ENCODE data around the gene SLC6A6.

Gene SLC6A6

DNA sequence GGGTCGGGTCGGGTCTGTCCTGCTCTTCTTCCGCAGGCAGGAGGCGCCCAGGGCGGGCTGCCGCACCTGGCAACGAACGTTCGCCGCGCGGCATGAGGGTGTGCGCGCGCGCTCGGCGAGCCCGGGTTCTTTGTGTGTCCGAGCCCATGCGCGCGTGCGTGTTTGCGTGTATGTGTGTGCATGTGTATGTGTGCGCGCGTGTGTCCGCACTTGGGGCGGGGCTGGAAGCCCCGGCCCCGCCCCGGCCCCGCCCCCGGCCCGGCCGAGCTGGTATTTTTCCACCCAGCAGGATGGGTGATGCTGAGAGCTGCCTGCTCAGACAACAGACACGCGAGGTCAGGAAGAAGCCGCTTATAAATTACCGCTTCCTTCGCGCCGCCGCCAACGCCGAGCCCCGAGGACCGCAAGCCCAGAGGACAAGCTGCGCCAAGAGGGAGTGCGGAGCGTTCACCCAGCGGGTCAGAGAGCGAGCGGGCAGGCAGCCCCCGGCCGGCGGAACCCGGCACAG lies at the start of gene SLC6A6:
TSS of gene SLC6A6 (plus strand) at position 303 of the 508 bp plus-strand sequence. CDS start 41,029 bp downstream, outside the sequence.
- peak; percentile 89 for DNase-seq

DNA sequence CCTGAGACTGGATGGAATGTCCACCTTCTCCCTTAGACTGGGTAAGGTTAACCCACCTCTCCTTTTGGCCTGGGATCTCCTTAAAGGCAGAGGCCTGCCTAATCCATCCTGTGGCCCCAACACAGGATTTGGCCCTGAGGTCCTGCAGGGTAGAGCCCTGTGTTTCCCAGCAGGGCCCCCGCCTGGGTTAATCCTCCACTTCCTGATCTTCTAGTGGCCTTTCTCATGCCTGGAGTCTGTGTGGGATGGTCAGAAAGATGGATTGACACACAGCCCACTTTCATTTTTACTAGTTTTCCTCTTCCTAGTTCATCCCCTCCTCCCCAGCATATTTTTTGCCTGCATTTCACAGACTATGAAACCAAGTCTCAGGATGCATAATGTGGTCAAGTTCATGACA lies 48.9 kb upstream of the SLC6A6 start:
- DNase-seq = no peak

DNA sequence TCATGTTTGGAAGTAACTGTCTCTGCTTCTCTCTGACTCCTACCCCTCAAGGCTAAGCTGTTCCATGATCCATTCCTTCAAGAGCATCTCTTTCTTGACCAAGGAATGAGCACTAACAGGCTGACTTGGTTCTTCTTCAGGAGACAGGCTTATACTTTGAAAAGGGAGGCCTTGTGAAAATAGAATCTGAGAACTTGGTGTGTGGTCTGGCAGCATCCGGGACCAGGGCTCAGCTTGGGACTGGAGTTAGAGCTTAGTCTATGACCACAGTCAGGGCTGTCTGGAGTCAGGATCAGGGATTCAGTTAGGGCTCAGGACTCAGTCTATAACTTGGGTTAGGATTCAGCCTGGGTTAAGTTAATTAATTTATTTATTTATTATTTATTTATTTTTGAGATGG lies 44.9 kb upstream of the SLC6A6 start:
- DNase-seq = no peak

DNA sequence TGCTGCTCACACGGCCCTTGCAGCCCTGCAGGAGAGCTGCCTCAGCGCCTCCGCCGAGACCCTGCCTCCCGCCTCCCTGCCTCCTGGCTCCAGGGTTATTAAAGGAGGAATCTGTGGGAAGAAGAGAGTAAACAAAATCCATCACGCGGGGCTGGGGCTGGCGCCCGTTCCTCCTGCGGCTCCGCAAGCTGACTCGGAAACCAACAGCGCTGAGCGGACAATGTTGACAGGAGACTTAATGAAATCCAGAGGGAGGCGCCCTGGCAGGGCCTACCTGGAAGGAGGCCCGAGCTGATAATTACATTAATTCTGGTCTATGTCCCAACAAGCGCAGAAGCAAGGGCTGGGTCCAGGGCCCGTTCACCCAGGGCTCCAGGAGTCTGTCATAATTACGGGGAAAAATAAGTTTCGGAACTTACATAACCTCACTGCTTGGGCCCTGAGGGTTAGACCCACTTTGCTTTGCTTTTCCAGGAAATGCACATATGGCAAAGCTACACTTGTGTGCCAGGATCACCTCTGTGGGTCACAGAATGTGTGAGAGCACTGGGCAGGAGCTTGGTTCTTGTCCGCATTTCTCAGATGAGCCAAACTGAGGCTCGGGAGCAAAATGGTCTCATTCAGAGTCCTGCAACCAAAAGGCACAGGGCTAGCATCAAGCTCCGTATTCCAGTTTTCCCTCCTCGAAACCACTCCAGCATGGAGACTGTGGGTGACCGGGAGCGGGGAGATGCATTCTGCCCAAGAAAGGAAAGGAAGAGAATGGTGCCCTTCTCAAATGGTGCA lies 43.8 kb upstream of the SLC6A6 start:
- no peak for DNase-seq

DNA sequence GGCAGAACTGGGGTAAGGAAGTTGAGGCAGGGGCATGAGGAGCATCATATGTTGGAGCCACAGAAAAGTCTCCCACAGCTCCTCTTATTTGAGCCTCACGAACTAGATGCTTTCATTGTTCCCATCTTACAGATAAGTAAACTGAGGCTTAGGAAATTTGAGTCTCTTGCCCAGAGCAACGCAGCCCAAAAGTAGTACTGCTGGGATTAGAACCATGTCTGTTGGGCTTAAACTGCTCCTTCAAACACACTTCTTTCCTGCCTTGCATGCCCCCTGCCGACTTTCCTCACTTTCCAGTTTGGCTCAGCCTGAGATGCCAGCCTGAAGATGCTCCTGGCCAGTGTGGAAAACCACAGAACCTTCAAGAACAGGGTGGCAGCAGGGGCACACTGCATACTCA lies 43.1 kb upstream of the SLC6A6 start:
- no peak for DNase-seq

DNA sequence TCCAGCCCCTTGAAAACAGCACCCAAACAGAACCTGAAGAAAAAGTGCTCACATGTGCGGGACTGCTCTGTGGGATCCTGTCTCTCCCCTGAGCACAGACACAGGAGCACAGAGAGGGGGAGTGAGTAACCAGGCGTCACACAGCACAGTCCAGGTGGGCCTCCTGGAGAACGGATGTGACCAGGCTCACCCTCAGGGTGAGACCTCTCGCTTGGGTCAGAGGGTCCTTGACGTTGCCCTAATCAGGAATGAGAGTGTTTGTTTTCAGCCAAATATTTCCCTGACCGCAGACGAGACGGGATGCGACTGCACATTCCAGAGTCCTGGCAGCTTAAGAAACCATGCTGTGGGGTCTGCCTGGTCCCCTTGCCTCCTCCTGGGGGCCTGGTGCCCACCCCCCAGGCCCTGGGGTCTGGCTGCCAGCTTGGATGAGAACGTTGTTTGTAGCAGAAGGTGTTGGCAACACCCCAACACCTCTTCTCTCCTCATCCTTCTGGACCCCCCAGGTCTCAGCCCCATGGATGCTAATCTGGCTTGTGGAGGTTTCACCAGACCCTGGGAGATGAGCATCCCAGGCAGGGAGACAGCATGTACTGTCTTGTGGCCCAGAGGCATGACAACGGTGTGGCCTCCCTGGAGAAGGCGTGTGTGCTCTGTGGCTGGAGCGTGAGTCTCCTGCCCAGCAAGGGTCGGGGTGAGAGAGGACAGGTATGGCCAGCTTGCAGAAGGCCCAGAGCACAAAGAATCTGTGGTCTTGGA lies 42.1 kb upstream of the SLC6A6 start:
- DNase-seq = no peak

DNA sequence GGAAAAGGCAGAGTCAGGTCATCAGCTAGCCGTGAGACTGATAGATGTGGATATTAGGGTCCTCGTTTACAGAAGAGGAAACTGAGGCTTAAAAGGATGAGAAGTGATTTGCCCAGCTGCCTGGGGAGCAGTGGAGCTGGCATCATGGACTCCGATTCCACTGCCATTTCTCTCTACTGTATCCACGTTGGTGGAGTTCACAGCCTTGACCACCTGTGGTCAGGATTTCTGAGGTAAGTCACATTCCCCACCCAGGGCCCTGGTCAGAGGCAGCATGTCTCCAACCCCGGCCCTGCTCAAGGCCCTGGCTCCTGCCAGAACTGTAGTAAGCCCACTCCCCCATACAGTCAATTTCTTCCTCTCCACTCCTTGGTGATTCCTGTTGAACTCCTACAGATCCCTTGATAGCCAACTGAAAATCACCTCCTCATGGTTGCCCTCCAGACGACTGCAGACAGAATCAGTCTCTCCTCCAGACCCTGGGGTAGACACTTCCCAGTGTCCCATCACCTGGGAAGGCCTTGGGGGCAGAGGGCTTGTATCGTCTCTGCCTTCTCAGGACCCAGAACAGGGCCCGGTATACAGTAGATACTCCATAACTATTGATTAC lies 41.2 kb upstream of the SLC6A6 start:
- no peak for DNase-seq

DNA sequence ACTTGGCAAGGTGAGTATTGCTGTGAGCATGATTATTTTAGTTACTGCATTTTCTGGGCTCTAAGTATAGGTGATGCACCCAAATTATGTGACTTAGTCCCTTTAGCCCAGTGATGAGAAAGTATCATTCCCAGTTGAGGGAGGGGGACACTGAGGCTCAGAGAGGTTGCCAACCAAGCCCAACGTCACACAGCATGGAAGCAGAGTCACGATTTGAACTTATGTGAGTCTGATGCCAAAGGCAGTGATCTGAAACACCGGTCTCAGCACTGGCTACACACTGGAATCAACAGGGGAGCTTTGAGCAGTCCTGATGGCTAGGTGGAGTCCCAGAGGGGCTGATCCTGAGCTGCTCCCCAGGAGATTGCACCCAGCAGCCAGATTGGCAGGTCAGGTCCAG lies 39.5 kb upstream of the SLC6A6 start:
- no peak for DNase-seq

DNA sequence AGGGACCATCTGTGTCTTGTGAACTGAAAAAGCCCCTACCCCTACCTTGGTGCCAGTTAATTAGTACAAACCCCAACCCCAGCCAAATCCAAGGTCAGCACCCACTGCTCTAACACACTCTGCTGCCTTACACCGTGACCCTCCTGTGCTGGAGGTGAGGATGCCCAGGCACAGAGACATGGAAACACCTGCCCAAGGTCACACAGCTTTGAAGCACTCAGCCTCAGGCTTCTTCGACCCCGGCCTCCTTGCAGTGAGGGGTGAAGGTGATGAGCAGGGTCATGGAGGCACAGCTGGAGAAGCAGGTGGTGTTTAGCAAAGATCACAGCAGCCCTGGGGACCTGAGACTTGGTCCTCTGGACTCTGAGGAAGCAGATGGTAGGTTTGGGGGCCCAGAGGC lies 39.0 kb upstream of the SLC6A6 start:
- no peak for DNase-seq

DNA sequence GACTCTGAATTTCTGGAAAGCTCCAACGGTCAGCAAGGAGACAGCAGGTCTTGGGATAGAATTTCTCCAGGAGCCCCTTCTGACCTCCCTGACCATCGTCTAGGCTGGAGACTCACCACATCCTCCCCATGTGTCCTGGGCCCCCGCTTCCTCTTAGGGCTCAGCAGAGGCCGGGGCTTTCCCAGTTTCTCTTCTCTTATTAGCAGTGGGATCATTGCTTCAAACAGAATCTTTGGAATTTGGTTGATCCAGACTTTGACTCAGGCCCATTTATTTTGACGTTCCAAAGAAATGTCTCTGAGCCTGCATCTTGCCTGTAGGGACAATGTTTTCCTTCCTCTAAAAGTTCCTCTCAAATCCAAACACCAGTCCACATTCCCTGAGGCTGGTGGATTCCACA lies 38.4 kb upstream of the SLC6A6 start:
- no peak for DNase-seq

DNA sequence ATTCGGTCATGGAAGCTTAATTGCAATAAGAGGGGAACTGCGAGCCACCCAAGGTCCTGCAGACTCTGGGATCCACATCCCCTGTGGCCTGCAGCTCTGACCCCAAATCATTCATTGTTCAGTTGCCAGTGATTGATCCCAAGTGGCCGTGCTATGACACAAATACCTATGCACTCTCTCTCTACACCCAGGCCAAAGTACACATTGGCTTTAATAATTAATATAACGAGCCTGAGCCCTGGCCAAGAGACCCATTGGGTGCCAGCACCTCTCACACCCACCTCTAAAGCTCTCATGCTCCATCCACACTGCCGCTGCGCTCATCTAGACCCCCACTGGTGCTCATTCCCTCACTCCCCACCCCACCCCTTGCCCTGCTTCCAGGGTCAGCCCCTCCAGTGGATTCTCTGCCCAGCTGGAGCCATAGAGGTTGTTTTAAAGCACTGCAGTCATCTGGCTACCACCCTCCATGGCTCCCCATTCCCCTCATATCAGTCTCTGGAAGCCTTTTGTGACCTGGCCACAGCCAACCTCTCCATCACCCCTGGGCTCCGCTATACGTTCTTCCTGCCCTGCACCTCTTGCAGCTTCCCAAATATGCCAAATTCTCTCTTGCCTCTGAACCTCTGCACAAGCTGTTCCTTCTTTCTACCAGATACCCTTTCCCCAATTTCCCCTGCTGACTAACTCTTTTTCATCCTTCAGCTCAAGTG lies 37.7 kb upstream of the SLC6A6 start:
- DNase-seq = no peak

DNA sequence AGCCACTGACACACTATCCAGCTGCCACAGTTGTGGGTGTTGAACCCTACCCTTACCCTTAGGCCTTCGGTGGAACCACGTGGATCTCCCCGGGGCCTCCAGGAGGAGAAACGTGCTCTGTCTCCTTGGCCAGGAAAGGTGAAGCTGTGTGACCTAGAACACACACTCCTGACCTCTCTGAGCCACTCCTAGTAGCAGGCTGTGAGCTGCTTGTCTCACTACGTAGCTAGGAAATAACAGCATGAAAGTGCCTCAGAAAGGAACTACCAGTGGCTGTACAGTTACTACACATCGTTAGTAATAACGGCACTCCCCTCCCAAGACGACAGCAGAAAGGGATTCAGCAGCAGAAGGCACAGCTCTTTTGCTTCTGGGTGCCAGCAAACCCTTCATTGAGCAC lies 36.2 kb upstream of the SLC6A6 start:
- DNase-seq = no peak

DNA sequence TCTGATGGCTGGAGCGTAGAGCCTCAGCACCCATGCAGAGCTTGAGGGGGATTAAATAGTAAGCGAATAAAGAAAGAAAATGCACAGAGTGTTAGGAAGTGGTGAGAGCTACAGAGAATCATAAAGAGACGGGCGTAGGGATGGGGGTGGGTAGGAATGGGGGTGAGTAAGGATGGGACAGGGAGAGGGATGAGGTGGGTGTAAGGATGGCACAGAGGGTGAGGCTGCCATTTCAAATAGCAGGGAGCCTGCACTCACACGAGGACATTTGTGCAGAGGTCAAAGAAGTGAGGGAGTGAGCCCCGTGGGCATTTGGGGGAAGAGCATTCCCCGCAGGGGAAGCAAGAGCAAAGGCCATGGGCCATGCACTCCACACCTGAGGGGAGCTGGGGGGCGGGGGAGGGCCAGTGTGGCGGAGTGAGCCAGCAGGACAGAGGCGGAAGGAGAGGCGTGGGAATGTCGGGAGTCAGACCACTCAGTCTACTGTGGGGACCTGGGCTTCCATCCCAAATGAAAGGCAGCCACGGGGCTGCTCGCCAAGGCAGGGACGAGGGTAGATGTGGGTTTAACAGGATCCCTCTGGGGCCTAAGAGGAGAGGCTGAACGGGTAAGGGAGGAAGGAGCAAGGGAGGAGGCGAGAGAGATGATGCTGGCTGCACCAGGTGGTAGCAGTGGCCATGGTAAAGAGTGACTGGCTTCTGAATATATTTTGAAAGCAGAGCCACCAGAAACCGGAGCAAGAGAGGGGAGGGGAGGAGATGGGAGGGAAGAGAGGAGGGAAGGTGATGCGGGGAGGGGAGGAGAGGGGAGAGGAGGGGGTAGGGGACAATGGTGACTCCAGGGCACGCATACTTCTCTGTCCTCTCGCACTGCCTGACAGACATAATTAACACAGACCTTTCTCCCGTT lies 35.2 kb upstream of the SLC6A6 start:
- DNase-seq = no peak

DNA sequence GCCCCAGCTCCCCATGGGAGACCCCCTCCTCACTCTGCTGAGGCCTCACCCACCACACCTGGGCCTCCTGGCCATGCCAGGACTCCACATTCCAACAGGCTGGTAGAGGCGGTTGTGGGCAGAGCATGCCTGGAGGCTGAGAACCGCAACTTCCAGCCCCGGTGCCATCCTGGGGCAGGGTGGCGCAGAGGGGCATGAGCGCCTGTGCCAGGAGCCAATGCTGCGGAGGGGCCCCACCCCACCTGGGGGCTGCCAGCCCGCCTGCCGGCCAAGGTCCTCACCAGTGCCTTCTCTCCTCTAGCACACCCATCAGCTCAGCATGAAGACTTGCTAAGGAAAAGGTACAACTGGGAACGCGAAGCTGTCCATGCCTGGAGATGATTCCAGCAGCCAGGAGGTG lies 34.3 kb upstream of the SLC6A6 start:
- no peak for DNase-seq

DNA sequence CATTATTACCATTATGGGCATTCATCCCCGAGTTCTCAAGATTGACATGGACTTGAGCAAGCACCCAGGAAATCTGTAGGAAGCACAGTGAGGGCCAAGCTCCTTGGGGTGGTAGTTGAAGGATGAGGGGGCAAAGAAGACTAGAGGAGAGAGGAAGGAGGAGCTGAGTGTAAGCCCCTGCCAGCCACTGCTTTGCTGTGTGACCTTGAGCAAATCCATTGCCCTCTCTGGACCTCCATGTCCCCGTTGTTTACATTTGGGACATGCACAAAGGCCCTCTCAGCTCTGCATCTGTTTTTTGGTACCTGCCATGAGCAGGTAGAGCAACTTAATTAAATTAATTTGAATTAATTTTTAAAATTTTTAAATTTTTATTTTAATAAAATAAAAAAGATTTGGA lies 33.5 kb upstream of the SLC6A6 start:
- DNase-seq = no peak

DNA sequence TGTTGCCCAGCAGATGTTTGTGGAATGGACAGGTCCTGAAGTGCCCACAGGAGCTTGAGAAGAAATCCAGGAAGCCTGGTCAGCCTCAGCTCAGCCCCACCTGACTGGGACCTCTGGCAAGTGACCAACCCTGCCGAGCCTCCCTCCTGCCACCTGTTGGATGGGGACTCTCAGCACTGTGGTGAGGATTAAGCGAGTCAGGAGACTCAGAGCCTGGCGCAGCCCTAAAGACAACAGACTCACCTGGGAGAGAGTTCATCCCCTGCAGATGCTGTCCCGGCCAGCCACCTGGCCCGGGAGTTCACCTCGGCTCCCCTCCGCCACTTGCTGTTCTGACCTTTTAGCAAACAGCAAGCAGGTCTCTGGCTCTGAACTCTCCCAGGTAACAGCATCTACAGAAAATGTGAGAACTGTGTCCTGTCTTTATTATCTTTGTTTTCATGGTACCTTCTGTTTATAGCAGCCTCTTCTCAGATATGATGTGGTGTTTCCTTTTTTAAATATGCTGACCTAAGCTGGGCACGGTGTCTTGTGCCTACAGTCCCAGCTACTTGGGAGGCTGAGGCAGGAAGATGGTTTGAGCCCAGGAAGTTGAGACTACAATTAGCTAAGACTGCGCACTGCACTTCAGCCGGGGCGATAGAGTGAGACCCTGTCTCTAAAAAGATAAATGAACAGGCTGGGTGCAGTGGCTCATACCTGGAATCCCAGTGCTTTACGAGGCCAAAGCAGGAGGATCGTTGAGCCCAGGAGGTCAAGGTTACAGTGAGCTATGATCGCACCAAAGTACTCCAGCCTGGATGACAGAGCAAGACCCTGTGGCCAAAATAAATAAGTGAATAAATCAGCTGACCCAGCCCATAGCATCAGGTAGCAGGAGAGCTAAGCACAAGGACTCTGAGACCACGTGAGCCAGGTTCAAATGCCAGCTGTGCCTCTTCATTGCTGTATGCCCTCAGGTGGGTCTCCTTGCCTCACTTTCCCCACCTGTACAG lies 32.4 kb upstream of the SLC6A6 start:
- DNase-seq = peak; percentile 7

DNA sequence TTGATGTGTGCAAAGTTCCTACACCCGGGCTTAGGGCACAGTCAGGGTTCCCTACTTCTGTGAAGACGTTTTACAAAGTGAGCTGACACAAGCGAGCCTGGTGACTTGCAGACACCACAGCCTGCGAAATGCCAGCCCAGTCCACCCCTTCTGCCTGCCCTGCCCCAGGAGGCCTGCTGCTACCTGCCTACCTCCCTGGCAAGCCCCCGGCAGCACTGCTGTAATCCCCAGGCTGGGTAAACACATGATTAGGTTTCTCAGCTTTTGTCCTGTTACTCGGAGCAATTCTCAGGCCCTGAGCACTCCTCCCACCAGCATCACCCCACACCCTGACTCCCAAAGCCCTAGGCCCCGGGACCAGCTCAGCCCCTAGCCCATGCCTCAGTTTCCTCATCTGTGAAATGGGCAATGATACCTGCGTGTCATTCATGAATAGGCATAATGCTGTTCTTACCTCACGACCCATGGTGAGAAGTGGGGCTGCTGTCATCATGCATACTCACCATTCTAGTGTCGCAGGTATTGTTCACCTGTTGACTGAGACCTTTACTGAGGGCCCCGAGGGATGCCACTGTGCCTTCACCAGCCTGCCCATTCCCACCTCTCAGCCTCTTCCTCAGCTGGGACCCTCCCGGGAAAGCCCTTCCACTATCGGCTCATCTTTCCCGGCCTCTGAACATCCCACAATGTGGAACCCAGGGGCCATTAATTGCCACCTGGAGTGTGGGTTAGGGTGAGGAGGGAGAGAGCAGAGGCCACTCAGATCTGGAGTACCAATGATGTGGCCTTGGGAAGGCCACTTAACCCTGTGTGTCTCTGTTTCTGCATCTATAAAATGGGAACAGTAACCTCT lies 31.5 kb upstream of the SLC6A6 start:
- DNase-seq = no peak

DNA sequence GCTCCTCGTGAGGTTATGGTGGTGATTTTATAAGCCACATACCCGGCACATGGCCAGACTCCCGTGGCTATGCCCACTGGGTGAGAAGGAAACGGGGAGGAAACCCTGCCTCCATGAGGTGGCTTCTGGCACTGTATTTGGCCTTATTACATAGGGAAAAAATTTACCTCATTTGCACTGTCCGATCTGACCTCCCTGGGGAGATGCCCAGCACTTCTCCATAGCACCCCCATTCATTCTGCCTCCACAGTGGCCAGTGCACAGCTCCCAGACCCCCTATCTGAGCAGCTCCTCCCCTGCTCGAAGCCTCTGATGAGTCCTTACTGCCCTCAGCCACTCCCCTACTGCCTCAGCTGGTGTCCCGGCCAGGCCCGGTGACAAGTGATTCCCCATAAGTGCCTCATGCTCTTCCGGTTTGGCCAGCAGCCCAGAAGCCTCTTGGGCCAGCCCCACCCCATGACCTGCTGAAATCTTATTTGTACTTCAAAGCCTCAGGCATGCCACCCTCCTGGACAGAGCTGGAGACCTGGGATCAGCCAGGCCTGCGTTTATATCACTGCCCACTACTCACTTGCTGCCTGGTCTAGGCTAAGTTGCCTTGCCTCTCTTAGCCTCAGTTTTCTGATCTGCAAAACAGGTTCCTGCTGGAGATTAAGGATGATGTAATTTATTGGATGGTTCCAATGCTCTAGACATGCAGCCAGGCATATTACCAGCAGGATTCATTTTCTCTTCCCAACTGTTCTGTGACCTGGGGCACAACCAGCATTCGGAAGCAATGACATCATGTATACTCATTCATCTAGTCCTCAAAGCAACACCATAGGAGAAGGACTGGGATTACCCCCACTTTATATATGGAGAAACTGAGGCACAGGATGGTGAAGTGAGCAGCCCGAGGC lies 30.6 kb upstream of the SLC6A6 start:
- DNase-seq = peak; percentile 88

DNA sequence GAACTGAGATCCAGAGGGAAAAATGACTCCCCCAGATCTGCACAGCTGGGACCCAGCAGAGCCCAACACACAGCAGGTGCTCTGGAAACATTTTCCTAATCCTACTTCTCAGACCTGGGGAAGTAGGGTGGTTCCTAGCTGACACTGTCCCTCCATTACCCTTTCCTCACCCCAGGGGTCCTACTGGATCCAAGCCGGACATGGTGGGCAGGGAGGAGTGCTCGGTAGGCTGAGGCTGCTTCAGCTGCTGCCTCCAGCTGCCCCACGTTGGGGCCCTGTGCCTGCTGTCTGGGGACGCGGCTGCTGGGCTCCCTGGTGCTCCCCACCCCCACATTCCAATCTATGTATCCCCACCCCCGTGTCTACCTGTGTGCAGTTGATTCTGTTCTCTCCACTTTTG lies 29.8 kb upstream of the SLC6A6 start:
- DNase-seq = no peak
